ENCODE results near the gene CD9. TPM values are rescaled to one million over a fixed set of nuclear protein-coding genes. Genes with fewer than 3 reads are reported as not detected.

The CD9 gene
- polyA plus RNA-seq, 1 of the 3 experiments (the other 2 are of a cell fraction), result 76.6 TPM

DNA sequence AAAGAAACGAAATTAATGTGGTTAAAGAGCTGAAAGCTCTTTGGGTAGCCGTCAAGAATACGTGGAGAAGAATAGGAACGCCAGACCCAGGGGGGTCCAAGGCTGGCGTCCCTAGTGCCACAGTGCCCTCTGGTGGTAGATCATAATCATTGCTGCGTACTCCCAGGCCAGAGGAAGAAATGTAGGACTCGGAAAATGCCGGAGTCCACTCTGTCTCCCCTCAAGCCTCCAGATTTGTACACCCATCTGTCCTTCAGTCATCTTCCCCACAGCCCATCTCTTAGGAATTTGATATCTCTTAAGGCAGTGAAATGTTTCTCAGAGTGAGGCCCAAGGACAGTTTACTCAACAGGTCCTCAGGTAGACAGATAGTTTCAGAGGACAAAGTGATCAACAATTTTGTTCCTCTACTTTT, 84.9 kb downstream of the CD9 start:
- Histone ChIP-seq H3F3A (replicated peaks; ENCODE audit: insufficient read depth) (peaks cover 26% of the 10 kb centered on the region), H2AFZ (ENCODE audit: low read depth) (peak overlapping the region; percentile 90), H3K27ac (ENCODE audit: low read depth in 2 of 2, low read length in 1 of 2) (peak overlapping the region in 1 of 2 experiments; percentile 87; a peak in 3 of 4 replicates), H3K79me2 (ENCODE audit: insufficient read depth) (no peaks in the 10 kb centered on the region), H3K4me1 (ENCODE audit: control insufficient read depth in 1 of 2, insufficient read depth in 2 of 2, low read depth in 1 of 2, low read length in 1 of 2) (peaks cover 6 to 35% of the 10 kb centered on the region in 2 experiments), H3K9ac (peak overlapping the region; percentile 50; the same call in 1 of the 2 replicates), H3K4me3 (ENCODE audit: low read depth in 2 of 2, low read length in 1 of 2) (no peak overlapping the region; a peak in 1 of 4 replicates), H3K9me2 (no peaks in the 10 kb centered on the region), H3K27me3 (ENCODE audit: insufficient read depth) (no peaks in the 10 kb centered on the region), H3K9me3 (no peaks in the 10 kb centered on the region), H3K4me2 (no peak overlapping the region), H3K36me3 (replicated peaks in 1 of 2; ENCODE audit: control insufficient read depth in 1 of 2, insufficient read depth in 2 of 2, low read length in 1 of 2) (no peaks in the 10 kb centered on the region), H4K20me1 (ENCODE audit: insufficient read depth) (no peaks in the 10 kb centered on the region)
- ChIA-PET CTCF (interaction anchor here (0.6 to 7.0 kb wide), 56 partner anchors 10 to 322 kb away, joined by 3 to 100 read pairs (median 4); partner anchors contain the start of genes CD9 and VWF), POLR2A (interaction anchor here (0.5 to 1.0 kb wide), 2 partner anchors 89 to 318 kb away, joined by 4 read pairs; no protein-coding TSS in a partner anchor)
- TF ChIP-seq RAD21 (IDR thresholded peaks at IDR 0.05; ENCODE audit: low read length) (peak; percentile 99), RFX5 (IDR thresholded peaks at IDR 0.05; ENCODE audit: low read length) (peak; percentile 33; the same call in 1 of the 2 replicates), GATA2 (CRISPR knock-in tag; IDR thresholded peaks at IDR 0.05) (no peak), CHD2 (IDR thresholded peaks at IDR 0.05; ENCODE audit: low read length, partially characterized antibody) (peak; percentile 18), SMC3 (IDR thresholded peaks at IDR 0.05; ENCODE audit: low read depth, low read length) (peak; percentile 99)
- TF ChIP-seq, protein P1, sequence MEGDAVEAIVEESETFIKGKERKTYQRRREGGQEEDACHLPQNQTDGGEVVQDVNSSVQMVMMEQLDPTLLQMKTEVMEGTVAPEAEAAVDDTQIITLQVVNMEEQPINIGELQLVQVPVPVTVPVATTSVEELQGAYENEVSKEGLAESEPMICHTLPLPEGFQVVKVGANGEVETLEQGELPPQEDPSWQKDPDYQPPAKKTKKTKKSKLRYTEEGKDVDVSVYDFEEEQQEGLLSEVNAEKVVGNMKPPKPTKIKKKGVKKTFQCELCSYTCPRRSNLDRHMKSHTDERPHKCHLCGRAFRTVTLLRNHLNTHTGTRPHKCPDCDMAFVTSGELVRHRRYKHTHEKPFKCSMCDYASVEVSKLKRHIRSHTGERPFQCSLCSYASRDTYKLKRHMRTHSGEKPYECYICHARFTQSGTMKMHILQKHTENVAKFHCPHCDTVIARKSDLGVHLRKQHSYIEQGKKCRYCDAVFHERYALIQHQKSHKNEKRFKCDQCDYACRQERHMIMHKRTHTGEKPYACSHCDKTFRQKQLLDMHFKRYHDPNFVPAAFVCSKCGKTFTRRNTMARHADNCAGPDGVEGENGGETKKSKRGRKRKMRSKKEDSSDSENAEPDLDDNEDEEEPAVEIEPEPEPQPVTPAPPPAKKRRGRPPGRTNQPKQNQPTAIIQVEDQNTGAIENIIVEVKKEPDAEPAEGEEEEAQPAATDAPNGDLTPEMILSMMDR (IDR thresholded peaks at IDR 0.05), result peak; percentile 91
- 3% methylated on average over 8 of the region's 8 CpGs for WGBS (ENCODE audit: low lambda C conversion rate)
- peak; percentile 91 for DNase-seq

DNA sequence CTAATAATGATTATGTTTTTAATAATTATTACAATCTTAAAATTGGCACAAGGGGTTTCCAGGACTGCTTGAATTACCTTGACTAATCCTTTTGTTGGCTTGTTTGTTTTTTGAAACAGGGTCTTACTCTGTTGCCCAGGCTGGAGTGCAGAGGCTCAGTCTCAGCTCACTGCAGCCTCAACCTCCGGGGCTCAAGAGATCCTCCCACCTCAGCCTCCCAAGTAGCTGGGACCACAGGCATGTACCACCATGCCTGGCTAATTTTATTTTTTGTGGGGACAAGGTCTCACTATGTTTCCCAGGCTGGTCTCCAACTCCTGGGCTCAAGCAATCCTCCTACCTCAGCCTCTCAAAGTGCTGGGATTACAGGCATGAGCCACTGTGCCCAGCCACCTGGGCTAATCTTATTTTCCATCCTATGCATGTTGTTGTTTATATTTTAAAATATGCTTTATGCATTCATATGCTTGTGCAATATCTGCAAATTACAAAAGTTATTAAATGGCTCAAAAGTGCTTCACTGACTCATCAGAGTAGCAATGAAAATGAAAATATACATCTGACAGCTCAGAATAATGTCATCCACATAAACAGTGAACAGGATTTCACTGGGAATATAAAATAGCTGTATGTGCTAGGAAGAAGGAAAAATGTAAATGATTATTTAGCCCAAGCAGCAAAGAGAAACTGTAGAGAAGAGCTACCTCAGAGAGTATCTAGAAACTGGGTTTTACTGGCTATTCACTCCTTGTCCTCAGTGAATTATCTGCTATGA, 85.5 kb downstream of the CD9 start:
- H4K20me1 ChIP-seq (ENCODE audit: insufficient read depth), result no peaks in the 10 kb centered on the region
- H3K9ac ChIP-seq, result peak overlapping the region; percentile 55; the same call in 1 of the 2 replicates
- CTCF ChIA-PET, result interaction anchor here (0.7 to 7.0 kb wide), 33 partner anchors 9 to 296 kb away, joined by 3 to 100 read pairs (median 6); partner anchors contain the start of genes CD9 and VWF
- peaks cover 23% of the 10 kb centered on the region for H3F3A ChIP-seq (replicated peaks; ENCODE audit: insufficient read depth)
- peak overlapping the region; percentile 90; the same call in 1 of the 2 replicates for H2AFZ ChIP-seq (ENCODE audit: low read depth)
- no peaks in the 10 kb centered on the region for H3K9me2 ChIP-seq
- no peak for DNase-seq
- H3K4me1 ChIP-seq (ENCODE audit: control insufficient read depth in 1 of 2, insufficient read depth in 2 of 2, low read depth in 1 of 2, low read length in 1 of 2), result peaks cover 3 to 29% of the 10 kb centered on the region in 2 experiments
- 8% methylated on average over 1 of the region's 1 CpG for WGBS (ENCODE audit: low lambda C conversion rate)
- no peaks in the 10 kb centered on the region for H3K27me3 ChIP-seq (ENCODE audit: insufficient read depth)
- no peaks in the 10 kb centered on the region for H3K79me2 ChIP-seq (ENCODE audit: insufficient read depth)
- H3K27ac ChIP-seq (ENCODE audit: low read depth in 2 of 2, low read length in 1 of 2), result peak overlapping the region; percentile 39 to 87
- peak overlapping the region; percentile 31 for H3K4me2 ChIP-seq
- H3K36me3 ChIP-seq (replicated peaks in 1 of 2; ENCODE audit: control insufficient read depth in 1 of 2, insufficient read depth in 2 of 2, low read length in 1 of 2), result no peaks in the 10 kb centered on the region
- POLR2A ChIA-PET, result interaction anchor here (0.8 to 1.0 kb wide), 2 partner anchors 8 to 90 kb away, joined by 4 read pairs; no protein-coding TSS in a partner anchor
- no peaks in the 10 kb centered on the region for H3K9me3 ChIP-seq
- no peak overlapping the region for H3K4me3 ChIP-seq (ENCODE audit: low read depth in 2 of 2, low read length in 1 of 2)
- TF ChIP-seq FOXJ3 (CRISPR knock-in tag; IDR thresholded peaks at IDR 0.05), result no peak
- no peak for TF ChIP-seq MEF2A (IDR thresholded peaks at IDR 0.05; ENCODE audit: borderline replicate concordance, low read depth)
- no peak for TF ChIP-seq SMC3 (IDR thresholded peaks at IDR 0.05; ENCODE audit: low read depth, low read length)
- TF ChIP-seq RAD21 (IDR thresholded peaks at IDR 0.05; ENCODE audit: low read length), result no peak
- TF ChIP-seq YY1 (IDR thresholded peaks at IDR 0.05; ENCODE audit: low read depth), result no peak
- TF ChIP-seq POLR2AphosphoS5 (IDR thresholded peaks at IDR 0.05; ENCODE audit: low read depth, low read length), result no peak
- no peak for TF ChIP-seq EP300 (IDR thresholded peaks at IDR 0.05; ENCODE audit: borderline replicate concordance in 1 of 2, low read depth in 1 of 2, low read length in 1 of 2)
- no peak for TF ChIP-seq FOSL2 (IDR thresholded peaks at IDR 0.05; ENCODE audit: borderline replicate concordance, low read depth)
- TF ChIP-seq, protein P1 (IDR thresholded peaks at IDR 0.05), result no peak
- no peak for TF ChIP-seq TCF12 (IDR thresholded peaks at IDR 0.05)
- TF ChIP-seq NFIC (IDR thresholded peaks at IDR 0.05; ENCODE audit: borderline replicate concordance), result no peak
- no peak for TF ChIP-seq GABPA (IDR thresholded peaks at IDR 0.05; ENCODE audit: low read depth)
- TF ChIP-seq, protein P2, sequence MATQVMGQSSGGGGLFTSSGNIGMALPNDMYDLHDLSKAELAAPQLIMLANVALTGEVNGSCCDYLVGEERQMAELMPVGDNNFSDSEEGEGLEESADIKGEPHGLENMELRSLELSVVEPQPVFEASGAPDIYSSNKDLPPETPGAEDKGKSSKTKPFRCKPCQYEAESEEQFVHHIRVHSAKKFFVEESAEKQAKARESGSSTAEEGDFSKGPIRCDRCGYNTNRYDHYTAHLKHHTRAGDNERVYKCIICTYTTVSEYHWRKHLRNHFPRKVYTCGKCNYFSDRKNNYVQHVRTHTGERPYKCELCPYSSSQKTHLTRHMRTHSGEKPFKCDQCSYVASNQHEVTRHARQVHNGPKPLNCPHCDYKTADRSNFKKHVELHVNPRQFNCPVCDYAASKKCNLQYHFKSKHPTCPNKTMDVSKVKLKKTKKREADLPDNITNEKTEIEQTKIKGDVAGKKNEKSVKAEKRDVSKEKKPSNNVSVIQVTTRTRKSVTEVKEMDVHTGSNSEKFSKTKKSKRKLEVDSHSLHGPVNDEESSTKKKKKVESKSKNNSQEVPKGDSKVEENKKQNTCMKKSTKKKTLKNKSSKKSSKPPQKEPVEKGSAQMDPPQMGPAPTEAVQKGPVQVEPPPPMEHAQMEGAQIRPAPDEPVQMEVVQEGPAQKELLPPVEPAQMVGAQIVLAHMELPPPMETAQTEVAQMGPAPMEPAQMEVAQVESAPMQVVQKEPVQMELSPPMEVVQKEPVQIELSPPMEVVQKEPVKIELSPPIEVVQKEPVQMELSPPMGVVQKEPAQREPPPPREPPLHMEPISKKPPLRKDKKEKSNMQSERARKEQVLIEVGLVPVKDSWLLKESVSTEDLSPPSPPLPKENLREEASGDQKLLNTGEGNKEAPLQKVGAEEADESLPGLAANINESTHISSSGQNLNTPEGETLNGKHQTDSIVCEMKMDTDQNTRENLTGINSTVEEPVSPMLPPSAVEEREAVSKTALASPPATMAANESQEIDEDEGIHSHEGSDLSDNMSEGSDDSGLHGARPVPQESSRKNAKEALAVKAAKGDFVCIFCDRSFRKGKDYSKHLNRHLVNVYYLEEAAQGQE (IDR thresholded peaks at IDR 0.05; ENCODE audit: low read depth, low read length), result no peak
